OCI-LY1 (cell line): ENCODE measurements around the gene SLC2A4RG.

Experiments
- CTCF ChIP-seq: fragments of 200-600 bp; sonication (generic), shearing (Covaris generic); IDR thresholded peaks from 2 replicates; pipeline ENCODE4 v1.5.1; 2017; ENCODE audit warnings: mild to moderate bottlenecking, antibody characterized with exemption, low read length, moderate library complexity, mixed read lengths
- EZH2 ChIP-seq: fragments of 200-600 bp; sonication (generic), shearing (Covaris generic); IDR thresholded peaks from 2 replicates; pipeline ENCODE4 v1.8.0; 2017; ENCODE audit warnings: borderline replicate concordance, mixed run types, mild to moderate bottlenecking, antibody characterized with exemption, low read length, moderate library complexity, mixed read lengths

- no peak for TF ChIP-seq CTCF
- no peak for TF ChIP-seq EZH2
These were observed 5.9 kb upstream of the SLC2A4RG start for GRCh38 chr20:63733579-63734081.
